ENCODE results near the gene CHST11.
"Not testable (repeated sequence)": the region's sequence is repeated elsewhere in the genome, so short reads cannot be mapped to it uniquely, and the experiment has no call there.

The CHST11 gene

GRCh38 chr12:104524034-104524832, 67.5 kb downstream of the CHST11 start:
- DNase-seq (ENCODE audit: low read depth in 2 of 3, low spot score in 2 of 3) = no peak

GRCh38 chr12:104526320-104526719, 69.6 kb downstream of the CHST11 start:
- DNase-seq (ENCODE audit: low read depth in 2 of 3, low spot score in 2 of 3) = no peak

DNA sequence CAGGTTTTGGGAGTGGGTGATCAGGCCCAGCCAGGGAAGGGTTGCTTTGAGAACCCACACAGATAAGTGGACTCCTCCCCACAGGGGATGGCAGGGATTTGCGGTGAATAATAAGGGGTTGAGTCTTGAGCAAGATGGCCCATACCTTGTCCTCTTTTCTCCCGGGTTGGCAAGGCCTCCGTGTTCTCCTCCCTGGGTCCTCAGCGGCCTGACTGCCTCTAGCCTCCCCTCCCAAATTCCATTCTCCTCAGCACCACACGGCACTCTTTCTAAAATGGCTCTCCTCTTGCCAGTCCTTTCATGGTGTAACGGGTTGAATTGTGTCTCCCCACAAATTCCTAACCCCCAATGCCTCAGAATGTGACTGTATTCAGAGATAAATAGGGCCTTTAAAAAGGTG, 70.0 kb downstream of the CHST11 start:
- no peak for DNase-seq (ENCODE audit: low read depth in 2 of 3, low spot score in 2 of 3)

DNA sequence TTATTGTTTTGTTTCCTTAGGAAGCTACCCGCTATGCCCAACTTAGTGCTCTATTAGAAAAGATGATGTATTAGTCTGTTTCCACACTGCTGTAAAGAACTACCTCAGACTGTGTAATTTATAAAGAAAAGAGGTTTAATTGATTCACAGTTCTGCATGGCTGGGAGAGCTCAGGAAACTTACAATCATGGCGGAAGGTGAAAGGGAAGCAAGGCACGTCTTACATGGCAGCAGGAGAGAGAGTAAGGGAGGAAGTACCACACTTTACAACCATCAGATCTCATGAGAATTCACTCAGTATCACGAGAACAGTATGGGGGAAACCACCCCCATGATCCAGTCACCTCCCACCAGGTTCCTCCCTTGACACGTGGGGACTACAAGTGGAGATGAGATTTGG, 70.9 kb downstream of the CHST11 start:
- DNase-seq (ENCODE audit: low read depth in 2 of 3, low spot score in 2 of 3) = not testable (repeated sequence)

DNA sequence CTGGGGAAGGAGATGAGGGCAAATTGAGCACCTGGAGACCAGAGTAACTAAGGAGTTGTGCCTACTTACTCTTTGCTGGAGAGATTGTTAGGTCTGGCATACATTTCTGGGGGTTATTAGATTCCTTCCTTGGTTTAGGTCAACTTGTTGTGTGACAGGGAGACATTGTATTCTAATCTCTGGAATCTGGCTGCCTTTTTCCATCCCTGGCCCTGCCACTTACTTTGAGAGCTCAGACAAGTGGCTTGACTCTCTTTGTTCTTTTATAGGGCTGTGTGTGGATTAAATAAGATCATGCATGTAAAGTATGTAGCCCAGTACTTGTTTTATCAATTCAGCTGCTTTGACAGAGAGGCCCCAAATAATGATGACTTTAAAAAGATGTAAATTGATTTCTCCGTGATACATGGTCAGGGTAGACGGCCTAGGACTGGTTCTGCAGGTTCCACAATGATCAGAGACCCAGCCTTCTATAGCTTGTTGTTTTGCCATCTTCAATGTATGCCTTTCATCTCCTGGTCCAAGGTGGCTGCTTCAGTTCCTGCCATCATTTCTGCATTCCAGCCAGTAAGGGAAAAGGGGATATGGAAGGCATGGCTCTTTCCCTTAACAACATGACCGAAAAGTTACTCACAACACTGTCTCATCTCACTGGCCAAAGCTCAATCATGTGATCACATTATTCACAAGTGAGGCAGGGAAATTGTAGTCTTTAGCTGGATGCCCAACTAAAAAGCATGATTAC, 72.6 kb downstream of the CHST11 start:
- DNase-seq (ENCODE audit: low read depth in 2 of 3, low spot score in 2 of 3) = no peak

DNA sequence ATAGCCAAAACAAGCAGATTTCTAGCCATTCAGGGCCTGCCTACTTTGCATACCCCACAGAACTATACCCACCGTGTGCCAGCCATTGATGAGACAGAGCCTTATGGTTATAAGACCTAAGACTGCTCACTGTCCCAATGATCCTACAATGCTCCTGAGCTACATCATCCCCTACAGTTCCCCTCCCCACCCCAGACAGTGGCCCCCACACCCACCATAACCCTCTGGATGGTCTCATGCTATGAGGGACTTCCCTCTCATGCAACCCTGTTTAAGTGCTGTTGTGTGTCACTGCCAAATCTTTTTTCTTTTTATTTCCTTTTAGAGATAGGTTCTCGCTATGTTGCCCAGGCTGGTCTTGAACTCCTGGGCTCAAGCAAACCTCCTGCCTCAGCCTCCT, 75.9 kb downstream of the CHST11 start:
- no peak for DNase-seq (ENCODE audit: low read depth in 2 of 3, low spot score in 2 of 3)

- DNase-seq (ENCODE audit: low read depth in 2 of 3, low spot score in 2 of 3) = no peak
Measured at GRCh38 chr12:104533134-104533533, 76.4 kb downstream of the CHST11 start.

DNA sequence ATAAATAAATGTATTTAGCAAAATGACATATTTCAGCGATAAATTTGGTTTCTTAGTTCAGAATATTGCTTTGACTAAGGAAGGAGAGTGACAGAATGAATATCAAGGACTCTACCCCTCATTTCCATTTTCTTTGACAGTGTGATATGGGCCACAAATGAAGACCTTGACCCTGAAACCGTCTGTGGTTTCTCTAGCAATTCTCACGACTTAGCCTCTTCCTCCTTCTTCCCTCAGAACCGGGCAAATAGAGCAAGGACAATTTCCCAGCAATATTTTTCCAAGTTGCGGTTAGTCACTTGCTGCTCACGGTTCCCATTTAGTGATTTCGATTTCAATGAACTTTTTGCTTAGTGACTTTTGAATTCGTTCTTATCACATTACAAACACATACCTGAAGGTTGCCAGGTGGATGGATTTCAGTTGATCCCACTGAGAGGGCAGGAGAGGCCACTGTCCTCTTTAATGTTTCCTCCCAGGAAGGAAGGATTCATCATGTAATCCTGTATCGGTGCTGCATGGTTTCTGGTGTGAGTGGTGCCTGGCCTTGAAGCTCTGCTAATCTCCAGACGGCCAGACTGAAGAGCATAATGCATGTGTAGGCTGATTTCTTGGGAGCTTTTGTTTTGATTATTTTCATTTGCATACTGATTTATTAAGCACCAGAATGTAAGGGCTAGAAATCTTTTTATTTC, 77.6 kb downstream of the CHST11 start:
- no peak for DNase-seq (ENCODE audit: low read depth in 2 of 3, low spot score in 2 of 3)

DNA sequence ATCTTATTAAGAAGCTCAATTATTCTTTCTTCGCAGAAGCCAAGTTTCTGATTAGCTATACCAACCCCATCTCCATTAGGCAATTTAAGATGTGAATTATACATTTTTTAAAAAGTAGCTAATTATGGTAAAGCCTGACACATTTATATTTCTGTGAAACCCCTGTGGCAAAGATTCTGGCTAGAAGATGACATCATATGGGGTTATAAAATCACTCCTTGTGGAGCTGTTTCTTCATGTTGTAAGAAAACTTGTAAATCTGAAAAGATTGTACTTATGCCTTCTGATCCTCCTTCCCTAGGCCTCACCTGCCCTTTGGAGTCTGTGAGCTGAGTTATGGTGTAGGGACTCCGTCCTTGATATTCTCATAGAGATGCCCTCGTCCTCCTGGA, 78.1 kb downstream of the CHST11 start:
- no peak for DNase-seq (ENCODE audit: low read depth in 2 of 3, low spot score in 2 of 3)

- no peak for DNase-seq (ENCODE audit: low read depth in 2 of 3, low spot score in 2 of 3)
Measured at GRCh38 chr12:104535369-104535768, 78.6 kb downstream of the CHST11 start.

GRCh38 chr12:104536841-104537240, 80.1 kb downstream of the CHST11 start:
- no peak for DNase-seq (ENCODE audit: low read depth in 2 of 3, low spot score in 2 of 3)

DNA sequence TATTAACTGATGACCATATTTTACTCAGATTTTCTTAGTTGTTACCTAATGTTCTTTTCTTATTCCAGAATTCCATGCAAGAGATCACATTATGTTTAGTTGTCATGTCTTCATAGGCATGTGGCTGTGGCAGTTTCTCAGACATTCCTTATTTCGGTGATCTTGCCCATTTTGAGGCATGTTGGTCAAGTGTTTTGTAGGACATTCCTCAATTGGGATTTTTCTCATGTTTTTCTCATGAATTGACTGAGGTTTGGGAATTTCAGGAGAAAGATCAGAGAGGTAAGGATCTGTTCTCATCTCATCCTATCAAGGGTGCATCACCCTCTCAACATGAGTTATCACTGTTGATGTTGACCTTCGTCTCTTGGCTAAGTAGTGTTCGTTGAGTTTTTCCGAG, 81.3 kb downstream of the CHST11 start:
- no peak for DNase-seq (ENCODE audit: low read depth in 2 of 3, low spot score in 2 of 3)

- no peak for DNase-seq (ENCODE audit: low read depth in 2 of 3, low spot score in 2 of 3)
Measured at GRCh38 chr12:104538891-104539462, 82.2 kb downstream of the CHST11 start.

DNA sequence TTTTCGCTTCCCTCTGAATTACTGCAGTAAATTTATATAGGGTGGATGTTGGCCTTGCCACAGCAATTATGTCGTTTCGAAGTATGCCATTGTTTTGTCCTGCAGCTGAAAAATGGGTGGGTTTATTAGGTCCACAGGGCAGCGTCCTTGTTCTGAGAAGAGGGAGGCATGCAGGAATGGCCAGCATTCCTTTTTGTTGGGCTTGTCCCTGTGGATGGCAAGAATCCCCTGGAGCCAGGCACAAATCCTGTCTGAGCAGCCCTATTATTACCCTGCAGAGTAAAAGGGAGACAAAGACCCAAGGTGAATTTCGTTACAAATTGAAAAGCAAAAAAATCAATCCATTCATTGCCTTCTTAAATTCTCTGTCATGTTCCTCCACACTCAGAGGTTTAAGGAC, 88.1 kb downstream of the CHST11 start:
- no peak for DNase-seq (ENCODE audit: low read depth in 2 of 3, low spot score in 2 of 3)

DNA sequence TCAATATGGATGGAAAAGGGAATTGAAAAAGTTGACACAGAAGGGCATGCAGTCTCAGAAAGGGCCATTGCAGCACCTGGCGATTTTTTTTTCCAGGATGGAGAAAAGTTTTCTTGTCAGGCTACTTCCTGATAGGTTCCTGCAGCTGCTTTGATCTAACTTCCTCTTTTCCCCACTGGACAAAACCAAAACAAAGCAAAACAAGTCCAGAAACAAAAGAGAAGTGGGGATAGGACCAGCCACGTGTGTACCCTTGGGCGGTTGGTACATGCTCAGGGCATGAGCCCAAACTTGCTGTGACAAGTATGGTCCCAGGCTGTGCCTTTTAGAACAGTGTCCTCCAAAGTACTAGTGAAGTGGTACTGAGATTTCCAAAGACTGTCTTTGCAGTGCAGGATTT, 89.8 kb downstream of the CHST11 start:
- DNase-seq (ENCODE audit: low read depth in 2 of 3, low spot score in 2 of 3) = no peak

- DNase-seq (ENCODE audit: low read depth in 2 of 3, low spot score in 2 of 3) = no peak
Measured at GRCh38 chr12:104547235-104547634, 90.5 kb downstream of the CHST11 start.

GRCh38 chr12:104549815-104550480, 93.2 kb downstream of the CHST11 start:
- DNase-seq (ENCODE audit: low read depth in 2 of 3, low spot score in 2 of 3) = no peak

GRCh38 chr12:104551313-104551931, 94.7 kb downstream of the CHST11 start:
- no peak for DNase-seq (ENCODE audit: low read depth in 2 of 3, low spot score in 2 of 3)

DNA sequence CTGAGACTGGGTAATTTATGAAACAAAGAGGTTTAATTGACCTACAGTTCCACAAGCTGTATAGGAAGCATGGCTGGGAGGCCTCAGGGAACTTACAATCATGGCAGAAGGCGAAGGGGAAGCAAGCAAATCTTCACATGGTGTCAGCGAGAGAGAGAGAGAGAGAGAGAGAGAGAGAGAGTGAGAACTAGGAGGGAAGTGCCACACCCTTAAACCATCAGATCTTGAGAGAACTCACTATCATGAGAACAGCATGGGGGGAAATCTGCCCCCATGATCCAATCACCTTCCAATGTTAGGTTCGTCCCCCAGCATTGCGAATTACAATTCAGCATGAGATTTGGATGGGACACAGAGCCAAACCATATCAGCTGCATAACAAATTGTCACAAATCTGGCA, 96.7 kb downstream of the CHST11 start:
- no peak for DNase-seq (ENCODE audit: low read depth in 2 of 3, low spot score in 2 of 3)

DNA sequence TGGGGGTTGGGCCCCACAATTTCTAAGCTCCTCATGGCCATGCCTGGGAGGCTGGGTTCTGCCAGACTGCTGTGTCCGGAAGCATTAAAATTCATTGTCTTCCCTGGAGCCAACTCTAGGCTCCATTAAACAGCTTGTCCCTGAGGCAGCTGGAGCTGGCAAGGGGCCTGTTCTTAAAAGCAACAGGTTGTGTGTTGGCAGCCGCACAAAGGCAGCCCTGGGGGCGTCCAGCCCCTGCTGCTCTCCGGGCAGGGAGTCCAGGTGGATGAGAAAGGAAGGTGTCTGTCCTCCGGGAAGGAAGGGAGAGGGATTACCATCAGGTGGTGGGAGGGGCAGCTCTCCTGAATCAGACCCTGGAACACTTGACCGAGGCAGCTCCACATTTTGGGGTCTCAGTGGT, 98.9 kb downstream of the CHST11 start:
- DNase-seq (ENCODE audit: low read depth in 2 of 3, low spot score in 2 of 3) = no peak

Data from activated CD8-positive, alpha-beta memory T cell treated with anti-CD3 and anti-CD28 coated beads for 48 hours (primary cell).